ENCODE results near the gene FBXO24. TPM values are rescaled to one million over a fixed set of nuclear protein-coding genes. Genes with fewer than 3 reads are reported as not detected.
"Not testable (repeated sequence)": the region's sequence is repeated elsewhere in the genome, so short reads cannot be mapped to it uniquely, and the experiment has no call there.

The FBXO24 gene
- total RNA-seq (1 to 10 TPM in 4 of 7 donors, under 1 TPM in 2, not detected in 1; 0.54 to 1.5 (median 1.2) TPM), polyA plus RNA-seq (1 to 10 TPM in 2 of 3 donors, under 1 TPM in 1; 0.67 to 1.6 (median 1.2) TPM)
- long read RNA-seq, donor 1 = 0 reads
- long read RNA-seq, donor 2 = 0 reads

GRCh38 chr7:100586266-100587025 is at the start of gene FBXO24:
Gene FBXO24, plus strand, starts transcription at chr7:100586328. Its CDS starts 298 bp downstream, at chr7:100586626.
- H3K27me3 ChIP-seq (replicated peaks in 1 of 7) = peaks cover 0 to 17% (median 0%) of the 10 kb centered on the region in 7 donors
- peak in 1 of 3 donors; percentile 30 for TF ChIP-seq POLR2A (IDR thresholded peaks at IDR 0.05)
- TF ChIP-seq CTCF (IDR thresholded peaks at IDR 0.05 in 8 of 11, conservative IDR thresholded peaks at IDR 0.05 in 3 of 11) = peak in 4 of 11 experiments; percentile 18 to 49 (median 26)
- no peak for TF ChIP-seq POLR2AphosphoS5 (IDR thresholded peaks at IDR 0.05)
- H3K4me1 ChIP-seq = peaks cover 18 to 69% (median 50%) of the 10 kb centered on the region in 6 donors
- peak within 1 kb of the TSS; percentile 67 to 98 (median 90) for H3K4me3 ChIP-seq
- H3K27ac ChIP-seq = peak within 1 kb of the TSS; percentile 91 to 100 (median 98)
- peaks cover 7 to 17% (median 11%) of the 10 kb centered on the region in 6 donors for H3K36me3 ChIP-seq
- H3K9me3 ChIP-seq = no peaks in the 10 kb centered on the region
- intact Hi-C loops (cut with DNase I; ENCODE audit: low total_unique reads) = no loop called here
- WGBS, 5 donors = 0% methylated on average over 34 to 53 of the region's 53 CpGs
- DNase-seq = peak; percentile 99

- 79 to 93% (median 82%) methylated on average over 2 of the region's 2 CpGs for WGBS, 5 donors
Observed at GRCh38 chr7:100536695-100537094, 49.4 kb upstream of the FBXO24 start.

GRCh38 chr7:100538348-100538653 is 47.8 kb upstream of the FBXO24 start:
- intact Hi-C loops (cut with DNase I; ENCODE audit: low total_unique reads) = no loop called here
- no peak for DNase-seq
- 7 to 12% (median 10%) methylated on average over 8 of the region's 8 CpGs for WGBS, 5 donors

More at GRCh38 chr7:100536695-100537094, 49.4 kb upstream of the FBXO24 start:
- H3K36me3 ChIP-seq; H3K4me3 ChIP-seq; intact Hi-C loops (cut with DNase I; ENCODE audit: low total_unique reads); H3K27me3 ChIP-seq (replicated peaks in 1 of 7); DNase-seq; H3K9me3 ChIP-seq; H3K27ac ChIP-seq: not testable (repeated sequence)
- H3K4me1 ChIP-seq = peaks cover 13 to 37% (median 28%) of the 10 kb centered on the region in 6 donors

More at GRCh38 chr7:100538348-100538653, 47.8 kb upstream of the FBXO24 start:
- TF ChIP-seq CTCF (IDR thresholded peaks at IDR 0.05 in 8 of 11, conservative IDR thresholded peaks at IDR 0.05 in 3 of 11) (no peak), POLR2A (IDR thresholded peaks at IDR 0.05) (no peak), POLR2AphosphoS5 (IDR thresholded peaks at IDR 0.05) (no peak)
- H3K4me3 ChIP-seq = peak overlapping the region in 7 of 8 donors; percentile 18 to 98 (median 94)
- no peaks in the 10 kb centered on the region for H3K27me3 ChIP-seq (replicated peaks in 1 of 7)
- H3K9me3 ChIP-seq = no peaks in the 10 kb centered on the region
- peaks cover 20 to 53% (median 42%) of the 10 kb centered on the region in 6 donors for H3K4me1 ChIP-seq
- H3K36me3 ChIP-seq = no peaks in the 10 kb centered on the region
- H3K27ac ChIP-seq = peak overlapping the region in 6 of 8 donors; percentile 54 to 86 (median 68)
